GM19239 (cell line): ENCODE data around the gene BAIAP2.

Experiments
- DNase-seq: peaks from one replicate; pipeline ENCODE4 v3.0.0; 2011; ENCODE audit warnings: low spot score; ENCODE audit not compliant: insufficient read length
- FAIRE-seq: peaks from 2 replicates; lab custom pipeline; 2011; peaks lifted over from hg19 to GRCh38; lab: Jason Lieb, UNC

Gene BAIAP2

DNA sequence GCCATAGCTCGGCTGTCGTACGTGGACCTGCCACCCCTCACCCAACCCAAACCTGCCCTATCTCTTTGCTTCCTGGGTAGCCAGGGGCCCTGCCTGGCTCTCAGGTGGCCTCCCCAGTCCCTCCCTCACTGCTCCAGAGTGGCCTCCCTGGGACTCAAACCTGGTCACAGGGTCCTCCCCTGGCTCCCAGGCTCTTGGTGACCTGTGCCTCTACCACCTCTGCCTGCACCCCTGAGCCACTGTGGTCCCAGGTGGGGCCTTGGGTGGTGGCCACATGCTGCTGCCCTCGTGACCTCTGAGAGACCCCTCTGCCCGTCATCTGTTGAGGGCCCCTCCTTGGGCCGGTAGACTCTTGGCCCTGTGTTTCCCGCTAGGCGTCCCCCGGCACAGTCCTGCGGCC is 65.7 kb downstream of the BAIAP2 start:
- DNase-seq (no peak), FAIRE-seq (no peak)

GRCh38 chr17:81101614-81102306 is 66.8 kb downstream of the BAIAP2 start:
- FAIRE-seq (peak; percentile 89), DNase-seq (peak; percentile 100)

- DNase-seq, result no peak
- FAIRE-seq, result no peak
Measured at GRCh38 chr17:81102352-81102751, 67.4 kb downstream of the BAIAP2 start.

DNA sequence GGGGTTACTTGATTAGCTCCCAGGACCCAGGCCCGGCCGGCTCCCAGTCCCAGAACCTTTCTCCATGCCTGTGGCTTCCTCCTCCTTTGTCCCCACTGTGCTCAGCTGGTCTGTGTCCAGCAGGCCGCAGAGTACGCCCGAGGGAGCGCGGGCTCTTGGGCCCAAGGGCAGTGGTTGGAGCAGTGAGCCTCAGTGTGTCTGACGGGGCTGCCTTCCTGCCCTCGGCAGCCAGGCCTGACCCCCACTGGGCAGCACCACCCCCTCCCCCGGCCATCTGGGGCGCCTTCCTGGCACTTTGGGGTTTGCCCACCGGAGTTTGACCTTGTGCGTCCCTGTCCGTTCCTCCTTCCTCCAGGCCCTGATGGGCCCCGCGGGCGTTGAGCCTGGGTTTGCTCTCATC is 67.9 kb downstream of the BAIAP2 start:
- FAIRE-seq (no peak), DNase-seq (no peak)

DNA sequence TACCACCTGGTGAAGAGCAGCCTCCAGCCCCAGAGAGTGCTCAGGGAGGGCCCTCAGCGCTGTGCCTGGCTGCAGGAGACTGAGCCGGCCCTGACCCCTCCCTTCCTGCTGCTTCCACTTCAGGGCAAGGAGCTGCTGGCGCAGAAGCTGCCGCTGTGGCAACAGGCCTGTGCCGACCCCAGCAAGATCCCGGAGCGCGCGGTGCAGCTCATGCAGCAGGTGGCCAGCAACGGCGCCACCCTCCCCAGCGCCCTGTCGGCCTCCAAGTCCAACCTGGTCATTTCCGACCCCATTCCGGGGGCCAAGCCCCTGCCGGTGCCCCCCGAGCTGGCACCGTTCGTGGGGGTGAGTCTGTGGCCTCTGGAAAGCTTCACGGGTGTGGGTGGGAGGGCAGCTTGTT is 68.4 kb downstream of the BAIAP2 start:
- DNase-seq (no peak), FAIRE-seq (no peak)

DNA sequence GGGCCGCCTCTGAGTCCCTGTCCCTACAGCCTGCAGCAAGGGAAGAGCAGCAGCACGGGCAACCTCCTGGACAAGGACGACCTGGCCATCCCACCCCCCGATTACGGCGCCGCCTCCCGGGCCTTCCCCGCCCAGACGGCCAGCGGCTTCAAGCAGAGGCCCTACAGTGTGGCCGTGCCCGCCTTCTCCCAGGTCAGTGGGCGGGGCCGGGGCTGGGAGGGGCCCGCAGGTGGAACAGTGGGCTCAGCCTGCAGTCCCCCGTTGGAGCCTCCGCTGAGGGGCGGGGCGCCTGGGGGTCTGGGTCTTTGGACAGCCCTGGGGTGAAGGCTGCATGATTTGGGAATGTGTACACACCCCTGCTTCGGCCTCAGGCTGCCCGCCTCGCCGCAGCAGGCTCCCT is 71.8 kb downstream of the BAIAP2 start:
- FAIRE-seq, result no peak
- no peak for DNase-seq

GRCh38 chr17:81108220-81108619 is 73.3 kb downstream of the BAIAP2 start:
- DNase-seq (no peak), FAIRE-seq (no peak)

GRCh38 chr17:81109957-81110356 is 75.0 kb downstream of the BAIAP2 start:
- FAIRE-seq, result no peak
- no peak for DNase-seq

GRCh38 chr17:81110488-81111040 is 75.6 kb downstream of the BAIAP2 start:
- FAIRE-seq, result no peak
- DNase-seq, result no peak

GRCh38 chr17:81111066-81111465 is 76.1 kb downstream of the BAIAP2 start:
- DNase-seq (no peak), FAIRE-seq (no peak)

GRCh38 chr17:81112450-81112849 is 77.5 kb downstream of the BAIAP2 start:
- DNase-seq, result no peak
- FAIRE-seq, result no peak

GRCh38 chr17:81113158-81113724 is 78.3 kb downstream of the BAIAP2 start:
- FAIRE-seq, result no peak
- no peak for DNase-seq

DNA sequence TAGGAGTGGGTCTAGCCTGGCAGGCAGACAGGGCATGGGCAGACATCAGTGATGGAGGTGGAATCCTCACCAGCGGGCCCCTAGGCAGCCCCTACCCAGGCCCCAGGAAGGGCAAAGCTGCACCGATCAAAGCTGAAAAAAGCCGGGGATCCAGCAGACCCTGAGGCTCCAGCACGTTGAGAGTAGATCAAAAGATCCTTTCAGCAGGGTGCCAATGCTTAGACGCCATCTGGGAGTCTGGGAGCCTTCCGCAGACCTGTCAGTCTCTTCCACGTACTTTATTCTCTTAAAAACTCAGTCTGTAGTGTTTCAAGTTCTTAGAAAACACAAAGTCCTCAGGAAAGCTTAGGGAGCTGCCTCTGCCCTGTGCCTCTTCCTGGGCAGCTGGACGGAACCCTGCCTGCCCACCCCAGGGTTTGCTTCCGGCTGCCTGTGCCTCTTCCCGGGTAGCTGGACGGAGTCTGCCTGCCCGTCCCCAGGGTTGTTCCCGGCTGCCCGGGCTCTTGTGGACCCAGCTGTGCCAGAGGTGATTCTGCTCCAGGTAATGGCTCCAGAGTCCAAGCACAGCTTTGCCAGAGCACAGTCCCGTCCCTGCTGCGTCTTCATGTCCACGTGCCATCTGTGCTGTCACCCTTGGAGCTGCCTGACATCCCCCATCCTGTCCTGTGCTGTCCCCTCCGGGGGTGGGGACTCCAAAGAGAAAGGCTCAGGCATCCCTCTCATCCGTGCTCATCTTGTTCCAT is 79.6 kb downstream of the BAIAP2 start:
- no peak for FAIRE-seq
- no peak for DNase-seq

- DNase-seq, result no peak
- FAIRE-seq, result no peak
Measured at GRCh38 chr17:81115219-81115618, 80.3 kb downstream of the BAIAP2 start.

- DNase-seq, result no peak
- FAIRE-seq, result no peak
Measured at GRCh38 chr17:81115749-81116464, 81.0 kb downstream of the BAIAP2 start.

DNA sequence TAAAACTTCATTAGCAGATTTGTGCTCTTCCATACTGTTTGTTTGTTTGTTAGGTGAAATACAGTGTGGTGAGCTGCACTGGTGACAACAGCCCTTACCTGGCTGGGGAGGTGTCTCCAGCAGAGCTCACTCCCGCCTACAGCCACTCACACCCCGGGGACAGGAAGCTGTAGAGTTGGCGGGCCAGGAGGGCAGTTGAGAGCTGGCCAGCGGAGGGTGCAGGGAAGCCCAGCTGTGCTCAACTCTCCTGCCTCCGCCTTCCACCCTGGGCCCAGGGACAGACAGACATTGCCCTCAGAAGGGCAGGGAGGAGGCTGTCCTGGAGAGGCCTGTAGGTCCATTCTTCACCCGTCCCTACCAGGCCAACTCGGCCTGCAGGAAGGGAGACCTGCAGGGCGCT is 81.8 kb downstream of the BAIAP2 start:
- no peak for DNase-seq
- no peak for FAIRE-seq

- FAIRE-seq (no peak), DNase-seq (no peak)
Measured at GRCh38 chr17:81117672-81118198, 82.8 kb downstream of the BAIAP2 start.

- no peak for DNase-seq
- FAIRE-seq, result no peak
Measured at GRCh38 chr17:81118308-81119221, 83.6 kb downstream of the BAIAP2 start.
